ENCODE measurements around the gene MYG1. TPM values are rescaled to one million over a fixed set of nuclear protein-coding genes. Genes with fewer than 3 reads are reported as not detected.

MYG1 gene
- total RNA-seq, 1 experiment from 2014 or later, result 82.5 TPM

DNA sequence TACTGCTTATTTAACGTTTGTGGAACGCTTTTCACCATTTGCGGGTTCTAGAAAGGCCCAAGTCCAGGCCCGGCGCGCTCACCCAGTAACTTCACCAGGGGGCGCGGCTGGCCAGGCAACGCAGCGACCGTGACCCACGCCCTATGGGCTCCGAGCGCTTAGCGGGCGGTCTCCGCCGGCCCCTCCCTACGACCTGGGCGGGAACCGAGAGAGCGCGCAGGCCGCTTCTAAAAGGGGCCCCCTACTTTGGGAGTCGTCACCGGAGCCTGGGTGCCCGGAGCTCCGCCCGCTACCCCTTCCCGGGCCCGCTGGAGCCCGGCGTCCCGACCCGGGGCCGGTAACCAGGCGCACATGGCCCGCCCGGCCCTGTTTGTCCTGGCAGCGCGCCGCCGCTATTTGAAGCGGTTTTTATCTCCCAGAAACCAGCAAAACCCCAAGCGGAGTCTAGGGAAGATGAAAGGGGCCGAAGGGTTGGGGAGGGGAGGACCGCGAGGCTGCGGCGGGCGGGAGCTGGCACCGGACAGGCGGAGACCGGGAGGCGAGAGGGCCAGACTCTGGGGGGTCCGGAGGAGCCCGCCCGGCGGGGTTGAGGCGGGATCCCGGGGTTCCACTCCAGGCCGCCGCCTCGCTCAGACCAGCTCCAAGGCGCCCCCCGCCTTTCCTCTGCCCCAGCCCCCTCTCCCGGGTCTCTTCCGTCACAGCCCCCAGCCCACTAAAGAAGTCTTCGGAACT is 25.4 kb downstream of the MYG1 start:
- peak; percentile 67 to 87 for DNase-seq
- H3K9me3 ChIP-seq (ENCODE audit: insufficient read depth, low read depth), result no peaks in the 10 kb centered on the region
- ChIA-PET CTCF (interaction anchor here (0.7 to 1.9 kb wide), 4 partner anchors 19 to 96 kb away, joined by 3 to 7 read pairs (median 4); no protein-coding TSS in a partner anchor), POLR2A (ENCODE audit: unreplicated experiment) (interaction anchor here (0.6 to 0.7 kb wide), 4 partner anchors 30 to 153 kb away, joined by 3 to 15 read pairs (median 4); no protein-coding TSS in a partner anchor)
- H3K27me3 ChIP-seq (ENCODE audit: insufficient read depth, low read depth), result no peaks in the 10 kb centered on the region
- H3K27ac ChIP-seq, result no peak overlapping the region
- intact Hi-C loops (cut with micrococcal nuclease; ENCODE audit: unreplicated experiment), result loop anchor here (1.0 to 10.0 kb wide), 3 partner anchors 96 to 880 kb away; partner anchors contain the start of gene ATP5MC2
- H3K4me3 ChIP-seq, result peak overlapping the region; percentile 59
- no peaks in the 10 kb centered on the region for H3K36me3 ChIP-seq (ENCODE audit: low read depth)
- H4K20me1 ChIP-seq (ENCODE audit: insufficient read depth), result no peaks in the 10 kb centered on the region
- TF ChIP-seq, protein P1, sequence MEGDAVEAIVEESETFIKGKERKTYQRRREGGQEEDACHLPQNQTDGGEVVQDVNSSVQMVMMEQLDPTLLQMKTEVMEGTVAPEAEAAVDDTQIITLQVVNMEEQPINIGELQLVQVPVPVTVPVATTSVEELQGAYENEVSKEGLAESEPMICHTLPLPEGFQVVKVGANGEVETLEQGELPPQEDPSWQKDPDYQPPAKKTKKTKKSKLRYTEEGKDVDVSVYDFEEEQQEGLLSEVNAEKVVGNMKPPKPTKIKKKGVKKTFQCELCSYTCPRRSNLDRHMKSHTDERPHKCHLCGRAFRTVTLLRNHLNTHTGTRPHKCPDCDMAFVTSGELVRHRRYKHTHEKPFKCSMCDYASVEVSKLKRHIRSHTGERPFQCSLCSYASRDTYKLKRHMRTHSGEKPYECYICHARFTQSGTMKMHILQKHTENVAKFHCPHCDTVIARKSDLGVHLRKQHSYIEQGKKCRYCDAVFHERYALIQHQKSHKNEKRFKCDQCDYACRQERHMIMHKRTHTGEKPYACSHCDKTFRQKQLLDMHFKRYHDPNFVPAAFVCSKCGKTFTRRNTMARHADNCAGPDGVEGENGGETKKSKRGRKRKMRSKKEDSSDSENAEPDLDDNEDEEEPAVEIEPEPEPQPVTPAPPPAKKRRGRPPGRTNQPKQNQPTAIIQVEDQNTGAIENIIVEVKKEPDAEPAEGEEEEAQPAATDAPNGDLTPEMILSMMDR (conservative IDR thresholded peaks at IDR 0.05), result peak; percentile 84
- TF ChIP-seq EZH2 (IDR thresholded peaks at IDR 0.05; ENCODE audit: low read depth), result no peak
- no TSS peak for BruUV-seq (replicated peaks)
- H3K9me2 ChIP-seq (ENCODE audit: insufficient read depth), result no peaks in the 10 kb centered on the region
- H3K4me2 ChIP-seq, result peak overlapping the region; percentile 74
- peaks cover 15% of the 10 kb centered on the region for H3K4me1 ChIP-seq (replicated peaks; ENCODE audit: insufficient read depth)
- H3F3A ChIP-seq (ENCODE audit: insufficient read depth, low read depth), result peaks cover 19% of the 10 kb centered on the region
- H3K79me2 ChIP-seq (ENCODE audit: low read depth), result 0 out of 2 replicates have a peak, but pooled peaks cover 7% of the 10 kb centered on the region
- peak overlapping the region; percentile 88 for H2AFZ ChIP-seq

DNA sequence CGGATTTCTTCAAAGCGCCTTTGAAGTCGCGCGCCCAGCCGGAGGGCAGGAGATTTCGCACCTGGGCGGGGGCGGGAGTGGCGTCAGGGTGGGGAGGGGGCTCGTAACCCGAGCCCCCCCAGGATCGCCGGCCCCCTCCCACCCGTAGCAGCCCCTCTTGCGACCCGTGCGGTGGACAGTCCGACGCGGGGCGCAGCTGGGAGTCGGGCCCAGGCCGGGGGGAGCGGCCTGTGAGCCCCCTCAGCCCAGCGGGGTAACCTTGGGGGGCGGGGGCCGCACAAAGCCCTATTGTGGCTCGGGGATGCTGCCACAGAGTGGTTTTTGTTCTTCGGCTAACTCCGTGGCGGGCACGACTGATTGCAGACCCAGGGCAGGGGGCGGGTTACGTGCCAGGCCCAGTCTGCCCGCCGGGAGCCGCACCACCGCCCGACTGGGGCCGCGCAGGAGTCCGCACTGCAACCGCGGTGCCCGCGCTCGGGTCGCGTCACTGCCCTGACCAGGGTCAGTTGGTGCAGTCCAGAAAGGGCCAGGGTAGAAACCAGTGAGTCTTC is 26.1 kb downstream of the MYG1 start:
- CTCF ChIA-PET, result interaction anchor here (0.6 to 1.9 kb wide), 3 partner anchors 20 to 267 kb away, joined by 3 to 7 read pairs (median 4); no protein-coding TSS in a partner anchor
- Histone ChIP-seq H3K9me2 (ENCODE audit: insufficient read depth) (no peaks in the 10 kb centered on the region), H3K9me3 (ENCODE audit: insufficient read depth, low read depth) (no peaks in the 10 kb centered on the region), H4K20me1 (ENCODE audit: insufficient read depth) (no peaks in the 10 kb centered on the region), H3K36me3 (ENCODE audit: low read depth) (no peaks in the 10 kb centered on the region), H3K27ac (no peak overlapping the region), H3K27me3 (ENCODE audit: insufficient read depth, low read depth) (no peaks in the 10 kb centered on the region), H3K4me3 (peak overlapping the region; percentile 59; the same call in 1 of the 2 replicates), H3F3A (ENCODE audit: insufficient read depth, low read depth) (peaks cover 19% of the 10 kb centered on the region), H3K79me2 (ENCODE audit: low read depth) (0 out of 2 replicates have a peak, but pooled peaks cover 4% of the 10 kb centered on the region), H3K4me2 (peak overlapping the region; percentile 74), H3K4me1 (replicated peaks; ENCODE audit: insufficient read depth) (peaks cover 8% of the 10 kb centered on the region), H2AFZ (peak overlapping the region; percentile 88)
- POLR2A ChIA-PET (ENCODE audit: unreplicated experiment), result interaction anchor here (0.6 kb wide), 1 partner anchor 93 kb away, joined by 15 read pairs; no protein-coding TSS in a partner anchor
- BruUV-seq (replicated peaks), result no TSS peak
- DNase-seq, result no peak
- no peak for TF ChIP-seq EZH2 (IDR thresholded peaks at IDR 0.05; ENCODE audit: low read depth)
- TF ChIP-seq, protein P1 (conservative IDR thresholded peaks at IDR 0.05), result no peak
- intact Hi-C loops (cut with micrococcal nuclease; ENCODE audit: unreplicated experiment), result loop anchor here (2.0 to 10.0 kb wide), 2 partner anchors 421 to 879 kb away; no protein-coding TSS in a partner anchor

DNA sequence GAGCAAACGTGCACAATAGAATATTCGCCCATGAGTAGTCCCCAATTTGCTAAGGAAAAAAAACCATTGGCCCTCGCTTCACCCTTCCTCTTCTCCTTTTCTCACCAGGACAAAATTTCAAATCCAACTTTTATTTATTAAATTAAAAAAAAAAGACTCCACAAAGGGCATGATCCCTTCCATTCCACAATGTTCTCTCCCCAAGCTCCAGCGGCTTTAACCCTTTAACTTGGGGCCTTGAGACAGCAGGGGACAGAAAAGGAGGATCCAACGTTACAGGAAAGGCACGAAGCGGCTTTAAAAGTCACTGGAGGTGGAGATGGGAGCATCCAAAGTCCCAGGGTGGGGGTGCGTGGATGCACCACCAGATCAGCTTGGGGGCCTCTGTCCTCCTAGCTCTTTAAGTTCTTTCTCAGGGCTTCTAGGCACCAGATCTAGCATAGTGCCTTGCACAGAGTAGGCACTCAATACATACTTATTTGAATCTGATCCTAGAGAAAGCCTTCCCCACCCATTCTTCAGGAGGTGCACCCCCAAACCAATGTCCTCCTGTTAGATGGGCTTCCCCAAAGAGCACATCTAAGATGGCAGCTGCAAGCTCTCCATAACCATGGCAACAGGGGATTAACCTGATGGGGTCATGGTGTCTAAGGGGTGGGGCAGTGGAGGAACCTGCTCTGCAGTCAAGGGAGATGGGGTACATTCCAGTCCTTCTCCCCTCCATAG is 27.1 kb downstream of the MYG1 start:
- H3K4me2 ChIP-seq, result no peak overlapping the region
- peaks cover 5% of the 10 kb centered on the region for H3K4me1 ChIP-seq (replicated peaks; ENCODE audit: insufficient read depth)
- no peak overlapping the region for H3K4me3 ChIP-seq
- H3K9me2 ChIP-seq (ENCODE audit: insufficient read depth), result no peaks in the 10 kb centered on the region
- H3K79me2 ChIP-seq (ENCODE audit: low read depth), result no peaks in the 10 kb centered on the region
- no peaks in the 10 kb centered on the region for H4K20me1 ChIP-seq (ENCODE audit: insufficient read depth)
- ChIA-PET POLR2A (ENCODE audit: unreplicated experiment) (no interaction called here), CTCF (interaction anchor here (0.6 to 1.4 kb wide), 3 partner anchors 65 to 179 kb away, joined by 3 to 5 read pairs (median 3); no protein-coding TSS in a partner anchor)
- DNase-seq, result no peak
- H2AFZ ChIP-seq, result no peak overlapping the region
- no peak overlapping the region for H3K27ac ChIP-seq
- H3K27me3 ChIP-seq (ENCODE audit: insufficient read depth, low read depth), result no peaks in the 10 kb centered on the region
- peaks cover 14% of the 10 kb centered on the region for H3F3A ChIP-seq (ENCODE audit: insufficient read depth, low read depth)
- no peaks in the 10 kb centered on the region for H3K36me3 ChIP-seq (ENCODE audit: low read depth)
- TF ChIP-seq, protein P1 (conservative IDR thresholded peaks at IDR 0.05), result no peak
- intact Hi-C loops (cut with micrococcal nuclease; ENCODE audit: unreplicated experiment), result loop anchor here (1.0 to 10.0 kb wide), 3 partner anchors 182 to 878 kb away; no protein-coding TSS in a partner anchor
- no peaks in the 10 kb centered on the region for H3K9me3 ChIP-seq (ENCODE audit: insufficient read depth, low read depth)
- no TSS peak for BruUV-seq (replicated peaks)
